HG02623 (cell line): ENCODE measurements around the gene S100A8.

Source experiments
- ATAC-seq: cut with Tn5 transposase; IDR thresholded peaks from one replicate; pipeline ENCODE4 v1.9.1; 2021; ENCODE audit warnings: moderate library complexity; ENCODE audit not compliant: unreplicated experiment

The S100A8 gene

GRCh38 chr1:153393926-153394325 lies 3.1 kb upstream of the S100A8 start:
- no peak for ATAC-seq

GRCh38 chr1:153392822-153393221 lies 1.9 kb upstream of the S100A8 start:
- no peak for ATAC-seq

DNA sequence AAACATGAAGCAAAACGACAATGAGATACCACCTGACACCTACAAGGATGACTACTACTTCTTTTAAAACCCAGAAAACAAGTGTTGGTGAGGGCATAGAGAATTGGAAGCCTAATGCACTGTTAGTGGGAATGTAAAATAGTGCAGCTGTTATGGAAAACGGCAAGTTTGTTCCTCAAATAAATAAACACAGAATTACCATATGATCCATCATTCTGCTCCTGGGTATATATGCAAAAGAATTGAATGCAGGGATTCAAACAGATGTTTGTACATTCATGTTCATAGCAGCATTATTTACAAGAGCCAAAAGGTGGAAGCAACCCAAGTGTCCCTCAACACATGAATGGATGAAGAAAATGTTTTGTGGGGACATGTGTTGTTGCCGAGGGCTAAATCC lies 1.4 kb upstream of the S100A8 start:
- ATAC-seq: no peak

DNA sequence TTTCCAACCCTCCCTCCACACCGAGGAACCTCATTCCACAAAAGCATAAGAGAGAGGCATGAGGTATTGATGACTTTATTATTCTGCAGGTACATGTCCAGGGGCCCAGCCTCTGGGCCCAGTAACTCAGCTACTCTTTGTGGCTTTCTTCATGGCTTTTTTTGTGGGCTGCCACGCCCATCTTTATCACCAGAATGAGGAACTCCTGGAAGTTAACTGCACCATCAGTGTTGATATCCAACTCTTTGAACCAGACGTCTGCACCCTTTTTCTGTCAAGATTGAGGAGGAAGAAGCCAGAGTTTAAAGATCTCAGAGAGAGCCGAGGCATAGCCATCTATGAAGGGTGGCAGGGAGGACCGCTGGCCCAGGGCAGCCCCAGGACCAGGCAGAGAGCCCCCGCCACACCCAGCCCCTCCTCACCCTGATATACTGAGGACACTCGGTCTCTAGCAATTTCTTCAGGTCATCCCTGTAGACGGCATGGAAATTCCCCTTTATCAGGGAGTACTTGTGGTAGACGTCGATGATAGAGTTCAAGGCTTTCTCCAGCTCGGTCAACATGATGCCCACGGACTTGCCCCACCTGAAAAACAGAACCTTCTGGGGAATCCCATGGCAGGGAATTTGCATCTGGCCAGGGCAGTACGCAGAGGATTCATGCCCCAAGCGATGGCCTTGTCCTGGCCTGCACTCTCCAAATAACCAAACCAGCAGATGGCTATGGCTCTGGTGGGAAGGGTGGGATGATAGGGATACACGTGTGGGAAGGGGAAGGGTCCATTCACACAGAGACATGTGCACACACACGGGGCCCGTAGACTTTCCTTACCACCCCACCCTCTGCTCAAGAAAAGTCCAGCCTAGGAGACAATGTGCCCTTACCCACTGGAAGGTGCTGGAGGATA lies 647 bp downstream of the S100A8 start:
- ATAC-seq: no peak

DNA sequence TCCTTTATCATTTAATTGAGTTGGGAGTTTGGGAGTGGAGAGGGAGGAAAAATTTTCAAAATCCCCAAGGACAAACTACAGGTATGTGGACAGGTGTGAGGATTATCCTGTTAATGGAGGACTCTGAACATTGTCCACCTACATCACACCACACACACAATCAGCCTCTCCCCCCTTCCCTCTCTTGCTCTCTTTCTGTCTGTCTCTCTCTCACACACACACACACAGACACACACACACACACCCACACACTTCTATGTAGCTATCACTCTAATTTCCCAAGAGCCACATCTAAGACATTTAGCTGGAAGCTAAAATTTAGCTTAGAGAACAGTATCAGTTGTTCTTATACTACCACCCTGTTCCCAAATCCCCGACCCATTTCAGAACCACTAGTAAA lies 1.5 kb downstream of the S100A8 start:
- no peak for ATAC-seq

DNA sequence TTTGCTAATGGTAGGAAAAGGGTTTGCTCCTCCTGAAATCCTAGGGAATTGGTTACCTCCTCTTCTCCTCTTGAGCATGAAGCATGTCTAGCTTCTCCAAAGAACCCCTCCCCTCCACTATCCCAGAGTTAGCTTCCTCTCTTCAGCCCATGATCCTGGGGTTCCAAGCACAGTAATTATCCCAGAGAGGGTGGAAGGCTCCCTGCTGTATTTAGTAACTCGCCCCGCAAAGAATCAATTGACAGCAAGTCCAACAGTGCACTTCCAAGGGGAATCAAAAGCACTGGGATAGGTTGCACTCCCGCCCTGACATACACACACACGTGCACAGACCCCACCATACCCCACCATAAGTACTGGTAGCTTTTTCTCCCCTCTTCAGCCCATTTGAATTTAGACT lies 3.1 kb downstream of the S100A8 start:
- ATAC-seq: no peak

DNA sequence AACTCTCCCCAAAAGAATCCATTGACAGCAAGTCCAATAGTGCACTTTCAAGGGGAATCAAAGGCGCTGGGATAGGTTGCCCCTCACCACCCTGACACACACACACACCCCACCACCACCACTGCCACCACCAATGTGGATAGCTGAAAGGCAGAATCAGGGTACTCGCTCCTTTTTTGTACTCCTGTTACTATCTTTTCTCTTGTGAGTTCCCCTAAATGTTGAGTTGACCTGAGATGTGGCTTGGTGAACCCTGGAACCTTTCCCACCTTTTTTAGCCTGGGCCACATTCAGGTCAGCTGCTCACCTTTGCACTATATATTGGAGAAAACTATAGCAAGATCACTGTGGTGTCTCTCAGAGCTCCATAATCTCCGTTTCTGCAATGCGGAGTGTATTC lies 3.9 kb downstream of the S100A8 start:
- ATAC-seq: no peak

- no peak for ATAC-seq
Observed at GRCh38 chr1:153386500-153386901, 4.4 kb downstream of the S100A8 start.

DNA sequence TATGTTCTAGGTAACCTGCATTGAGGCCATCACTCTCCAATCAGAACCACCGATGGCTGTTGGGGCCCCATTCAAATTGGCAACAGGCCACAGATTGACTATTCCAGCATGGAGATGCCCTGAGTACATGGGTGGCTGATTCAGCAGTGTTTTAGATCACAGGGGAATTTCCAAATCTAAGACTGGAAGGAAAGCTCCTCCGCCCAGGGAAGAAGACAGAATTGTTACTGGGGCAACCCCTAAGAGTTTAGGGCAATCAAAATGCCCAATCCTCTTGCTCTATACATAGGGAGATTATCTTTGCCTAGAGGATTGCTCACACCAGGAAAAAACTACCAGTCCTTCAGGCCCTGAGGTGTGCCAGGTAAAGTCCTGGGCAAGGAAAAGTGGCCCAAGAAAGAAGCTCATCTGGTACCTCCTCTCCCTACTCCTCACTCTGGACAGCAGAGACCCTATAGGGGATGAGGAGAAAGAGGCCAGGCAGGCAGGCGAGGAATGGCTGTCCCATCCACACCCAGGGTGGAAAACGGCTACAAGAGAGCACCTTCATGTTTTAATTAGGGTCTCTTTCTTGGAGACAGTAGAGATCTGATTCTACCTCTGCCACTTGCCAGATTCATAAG lies 5.8 kb downstream of the S100A8 start:
- ATAC-seq: no peak

GRCh38 chr1:153380711-153381110 lies 10.2 kb downstream of the S100A8 start:
- ATAC-seq: no peak

DNA sequence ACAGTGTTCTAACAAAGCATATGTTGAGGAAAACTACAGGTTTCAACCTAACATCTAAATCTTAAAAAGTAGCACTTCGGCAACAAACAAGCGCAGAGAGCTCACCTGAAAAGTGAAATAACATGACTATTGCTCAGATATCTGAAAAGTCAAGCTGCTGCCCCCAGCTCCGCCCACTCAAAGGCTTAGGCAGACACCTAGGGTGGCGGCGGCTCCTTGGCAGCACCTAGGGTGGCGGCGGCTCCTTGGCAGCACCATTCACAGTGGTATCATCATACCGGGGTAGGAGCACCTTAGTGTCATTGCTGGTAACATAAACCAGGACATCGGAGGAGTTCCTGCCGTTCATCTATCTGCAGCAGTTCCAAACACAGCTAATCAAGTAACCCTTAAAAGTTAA lies 11.3 kb downstream of the S100A8 start:
- ATAC-seq: no peak

- no peak for ATAC-seq
Observed at GRCh38 chr1:153375511-153375910, 15.4 kb downstream of the S100A8 start, which contains the start of gene S100A12. TSS of gene S100A12 (minus strand) at chr1:153375621. CDS start at chr1:153374592, 1,029 bp downstream.

DNA sequence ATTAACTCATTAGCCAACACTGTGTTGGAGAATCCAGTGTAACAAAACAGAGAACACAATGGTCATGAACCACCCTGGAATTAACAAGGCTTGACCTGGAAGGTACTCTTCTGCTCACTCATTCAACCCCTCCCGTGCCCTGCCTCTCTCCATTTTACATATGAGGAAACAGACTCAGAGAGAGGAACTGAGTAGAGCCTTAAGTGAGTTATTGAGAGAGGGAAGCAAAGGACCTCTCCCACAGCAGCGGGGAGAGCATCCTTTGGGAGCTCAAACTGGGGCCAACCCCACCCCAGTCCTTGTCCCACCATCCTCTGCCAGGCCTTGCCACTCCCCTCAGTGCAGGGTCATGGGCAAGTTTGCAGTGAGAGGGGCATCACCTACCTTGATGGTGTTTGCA lies 16.8 kb downstream of the S100A8 start:
- no peak for ATAC-seq

GRCh38 chr1:153372571-153372970 lies 18.3 kb downstream of the S100A8 start:
- no peak for ATAC-seq

- no peak for ATAC-seq
Observed at GRCh38 chr1:153371231-153371630, 19.6 kb downstream of the S100A8 start.

DNA sequence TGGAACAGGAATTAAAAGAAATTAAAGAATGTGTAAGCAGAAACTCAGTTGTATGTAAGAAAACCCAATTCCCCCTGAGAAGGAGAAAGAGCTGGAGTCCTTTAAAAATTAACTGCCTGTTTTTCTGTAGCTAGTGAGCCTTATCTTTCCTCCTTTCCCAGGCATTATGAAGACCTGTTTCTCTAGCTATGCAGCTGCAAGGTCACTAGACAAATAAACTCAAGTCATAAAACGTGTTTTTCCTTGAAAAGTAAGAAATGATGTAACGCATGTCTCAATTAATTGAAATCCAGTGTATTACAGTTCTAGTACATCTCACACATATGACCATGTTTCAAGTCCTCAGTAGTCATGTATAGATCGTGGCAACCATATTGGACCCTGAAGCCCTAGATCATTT lies 20.7 kb downstream of the S100A8 start:
- no peak for ATAC-seq

GRCh38 chr1:153368495-153368894 lies 22.4 kb downstream of the S100A8 start:
- ATAC-seq: no peak

GRCh38 chr1:153367090-153367489 lies 23.8 kb downstream of the S100A8 start:
- ATAC-seq: no peak

DNA sequence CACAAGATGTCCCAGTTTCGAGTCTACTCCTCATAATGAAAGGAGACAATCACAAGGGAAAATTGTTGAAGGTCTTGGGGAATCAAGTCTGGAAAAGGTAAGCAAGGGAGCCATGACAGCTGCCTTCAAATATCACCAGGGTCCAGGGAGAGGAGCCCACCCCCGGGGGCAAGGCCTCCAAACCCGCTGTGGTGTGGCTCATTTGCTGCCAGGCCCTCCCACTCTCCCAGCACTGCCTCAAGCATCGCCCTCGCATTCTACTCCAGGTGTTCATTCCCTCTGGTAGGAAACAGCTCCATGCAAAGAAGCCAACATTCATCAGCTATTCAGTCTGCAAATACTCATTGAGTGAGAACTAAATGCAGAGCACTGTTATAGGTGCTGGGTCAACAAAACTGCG lies 24.6 kb downstream of the S100A8 start:
- no peak for ATAC-seq

GRCh38 chr1:153365696-153366095 lies 25.2 kb downstream of the S100A8 start:
- ATAC-seq: no peak

DNA sequence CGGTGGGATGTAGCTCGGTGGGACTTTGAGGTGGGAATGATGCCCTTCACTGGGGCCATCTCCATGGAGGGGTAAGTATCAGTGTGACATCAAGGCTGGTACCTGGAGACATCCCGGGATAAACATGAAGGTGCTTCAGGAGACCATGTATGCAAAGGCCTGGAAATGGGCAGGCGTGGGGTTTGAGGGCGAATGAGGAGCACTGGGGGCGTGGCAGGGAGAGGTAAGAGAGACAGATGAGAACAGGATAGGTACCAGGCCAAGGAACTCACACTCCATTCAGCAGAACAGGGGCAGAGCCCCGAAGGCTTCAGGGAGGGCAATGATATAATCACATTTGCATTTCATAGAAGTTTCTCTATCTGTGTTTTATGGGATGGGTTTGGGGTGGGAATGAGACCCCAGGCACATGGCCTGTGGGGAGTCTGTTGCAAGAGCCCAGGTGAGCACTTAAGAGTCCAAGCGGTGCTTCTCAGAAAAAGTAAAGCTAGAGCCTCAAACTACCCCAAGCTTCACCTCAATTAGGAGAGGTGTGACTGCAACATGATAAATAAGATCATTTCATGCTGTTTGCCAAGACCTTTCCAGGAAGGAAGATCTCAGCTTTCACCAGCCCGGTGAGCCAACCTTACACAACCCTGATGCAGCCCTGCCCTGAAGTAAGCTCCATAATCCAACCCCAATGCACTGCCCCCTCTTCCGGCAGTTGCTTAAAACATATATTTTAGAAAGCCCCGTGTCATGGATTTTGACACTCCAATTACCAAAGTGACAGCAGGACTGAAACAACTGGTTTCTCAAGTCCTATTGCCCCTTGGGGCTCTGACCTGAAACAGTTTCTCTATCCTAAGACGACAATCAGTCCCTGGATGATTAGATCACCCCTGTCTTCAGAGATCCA lies 25.9 kb downstream of the S100A8 start:
- no peak for ATAC-seq
